HG02623 (cell line): Measurements from ENCODE around the gene PDE6A.
A peak's percentile ranks its signal among the peaks of the same experiment; 100 is the strongest.
"Not testable (repeated sequence)": the region's sequence is repeated elsewhere in the genome, so short reads cannot be mapped to it uniquely, and the experiment has no call there.

Experiments
- ATAC-seq: cut with Tn5 transposase; IDR thresholded peaks from one replicate; pipeline ENCODE4 v1.9.1; 2021; ENCODE audit warnings: moderate library complexity; ENCODE audit not compliant: unreplicated experiment

Gene PDE6A

DNA sequence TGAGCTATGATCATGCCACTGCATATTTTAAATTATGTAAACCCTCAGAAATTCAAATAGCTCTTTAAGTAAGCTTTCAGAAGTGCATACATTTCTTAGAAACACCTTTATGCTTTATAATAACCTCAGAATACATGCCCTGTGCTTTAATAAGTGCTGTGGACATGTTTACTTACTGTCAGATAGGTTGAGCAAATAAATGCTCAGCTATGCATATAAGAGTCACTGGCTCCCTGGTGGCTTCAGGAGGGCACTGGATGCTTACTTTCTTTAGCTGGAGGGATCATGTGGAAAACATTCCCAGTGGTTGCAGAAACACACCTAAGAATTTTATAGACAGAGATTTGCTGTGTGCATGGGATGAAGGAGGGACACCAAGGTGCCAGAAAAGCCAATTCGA is 74.4 kb downstream of the PDE6A start:
- no peak for ATAC-seq

DNA sequence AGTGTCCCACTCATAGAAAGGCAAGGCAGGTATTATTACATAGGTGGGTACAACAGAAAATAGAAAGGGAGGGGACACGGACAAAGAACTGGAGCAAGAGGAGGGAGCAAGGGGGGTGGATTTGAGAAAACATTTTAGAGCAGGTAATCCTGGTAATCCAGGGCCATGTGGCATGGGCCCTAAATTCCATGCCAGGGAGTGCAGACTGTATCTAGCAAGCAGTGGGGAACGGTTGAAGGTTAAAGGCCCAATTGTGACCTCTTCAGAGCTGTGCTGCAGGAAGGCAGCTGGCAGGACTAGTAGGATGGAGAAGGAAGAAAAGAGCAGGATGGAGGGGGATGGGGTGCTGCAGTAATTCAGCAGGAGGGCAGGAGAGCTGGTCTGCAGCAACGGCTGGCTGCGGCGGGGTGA is 75.2 kb downstream of the PDE6A start:
- no peak for ATAC-seq

DNA sequence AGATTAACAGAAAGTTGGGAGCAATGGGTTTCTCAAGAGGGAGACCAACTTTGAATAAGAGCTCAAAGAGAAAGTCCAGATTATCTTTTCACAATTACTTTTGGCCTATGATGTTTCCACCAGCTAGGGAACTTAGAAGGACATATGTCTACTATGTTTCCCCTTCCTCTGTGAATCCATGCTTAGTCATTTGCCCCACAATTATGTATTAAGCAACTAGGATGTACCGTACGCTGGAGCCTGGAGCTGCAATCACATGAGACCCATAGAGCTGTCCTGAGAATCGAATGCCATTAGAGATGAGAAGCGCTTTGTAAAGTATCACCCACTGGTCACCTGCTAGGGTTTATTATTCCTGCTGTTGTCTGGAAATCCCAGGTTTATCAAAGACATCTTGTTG is 78.8 kb downstream of the PDE6A start:
- ATAC-seq = no peak

DNA sequence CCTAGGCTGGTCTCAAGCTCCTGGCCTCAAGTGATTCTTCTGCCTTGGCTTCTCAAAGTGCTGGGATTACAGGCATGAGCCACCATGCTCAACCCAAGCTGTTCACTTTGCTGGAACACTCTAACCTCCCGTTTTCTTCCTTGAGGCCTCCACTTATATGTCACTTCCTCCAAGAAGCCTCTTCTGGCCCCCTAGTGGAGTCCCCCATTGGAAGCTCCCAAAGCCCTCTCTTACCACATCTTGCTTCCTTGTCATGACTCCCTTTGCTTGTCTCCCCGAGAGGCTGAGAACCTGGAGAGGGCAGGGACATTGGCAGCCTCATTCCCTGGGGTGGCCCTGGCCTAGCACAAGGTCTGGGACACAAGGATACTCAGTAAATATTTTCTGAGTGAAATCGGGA is 80.8 kb downstream of the PDE6A start:
- no peak for ATAC-seq

DNA sequence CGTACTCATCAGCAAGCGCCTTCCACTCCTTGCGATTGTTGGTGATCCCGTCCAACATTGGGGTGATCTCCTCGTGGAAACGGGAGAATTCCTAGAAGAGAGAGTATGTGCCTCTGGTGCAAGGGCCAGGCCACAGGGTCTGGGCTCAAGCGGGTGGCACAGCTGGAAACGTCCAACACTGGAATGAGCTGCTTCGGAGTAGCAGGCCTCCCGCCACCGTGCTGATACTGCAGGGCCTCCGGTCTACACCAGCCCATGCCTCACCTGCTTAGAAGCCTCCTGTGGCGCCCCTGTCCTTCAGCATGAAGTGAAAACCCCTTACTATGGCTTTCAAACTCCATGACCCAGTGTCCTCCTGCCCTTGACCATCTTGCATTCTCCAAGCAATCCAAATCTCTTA is 81.4 kb downstream of the PDE6A start:
- ATAC-seq = no peak

DNA sequence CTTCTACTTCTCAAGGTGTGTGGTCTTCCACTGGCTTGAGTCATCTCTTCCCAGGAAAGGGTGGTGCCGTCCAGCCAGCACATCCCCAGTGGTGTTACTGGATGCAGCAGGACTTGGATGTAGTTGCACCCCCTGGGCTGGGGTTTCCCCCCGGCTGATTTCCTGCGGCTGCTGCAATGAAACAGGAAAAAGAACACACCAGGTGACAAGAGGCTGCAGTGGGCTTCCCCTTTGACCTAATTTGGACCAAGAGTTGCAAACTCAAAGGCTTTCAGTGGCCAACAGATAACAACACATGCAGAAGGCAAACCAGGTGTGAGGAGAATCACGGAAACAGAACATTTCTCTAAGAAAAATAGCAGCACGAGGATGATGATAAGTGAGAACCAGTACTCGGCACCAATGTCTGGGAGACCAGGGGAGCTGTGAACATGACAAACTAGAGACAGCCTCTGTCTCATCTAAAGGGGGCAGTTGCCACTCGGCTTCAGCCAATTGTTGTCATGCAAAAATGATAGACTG is 83.7 kb downstream of the PDE6A start:
- peak; percentile 75 for ATAC-seq

DNA sequence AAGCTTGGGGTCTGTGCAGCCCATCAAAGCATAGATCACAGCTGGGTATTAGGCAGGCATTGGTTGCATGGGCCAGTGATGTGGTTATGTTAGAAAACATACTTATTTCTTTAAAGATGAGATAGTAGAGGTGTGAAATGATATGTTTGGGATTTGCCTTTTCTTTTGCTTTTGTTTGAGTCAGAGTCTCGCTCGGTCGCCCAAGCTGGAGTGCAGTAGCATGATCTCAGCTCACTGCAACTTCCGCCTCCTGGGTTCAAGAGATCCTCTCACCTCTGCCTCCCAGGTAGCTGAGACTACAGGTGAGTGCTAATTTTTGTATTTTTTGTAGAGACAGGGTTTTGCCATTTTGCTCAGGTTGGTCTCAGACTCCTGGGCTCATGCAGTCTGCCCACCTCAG is 84.8 kb downstream of the PDE6A start:
- no peak for ATAC-seq

DNA sequence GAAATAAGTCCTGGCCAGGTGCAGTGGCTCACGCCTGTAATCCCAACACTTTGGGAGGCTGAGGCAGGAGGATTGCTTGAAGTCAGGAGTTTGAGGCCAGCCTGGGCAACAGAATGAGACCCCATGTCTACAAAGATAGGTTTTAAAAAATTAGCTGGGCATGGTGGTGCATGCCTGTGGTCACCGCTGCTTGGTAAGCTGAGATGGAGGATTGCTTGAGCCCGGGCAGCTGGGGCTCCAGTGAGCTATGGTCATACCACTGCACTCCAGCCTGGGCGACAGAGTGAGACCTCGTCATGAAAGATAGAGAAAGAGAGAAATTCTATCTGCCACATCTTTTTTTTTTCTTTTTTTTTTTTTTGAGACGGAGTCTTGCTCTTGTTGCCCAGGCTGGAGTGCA is 86.1 kb downstream of the PDE6A start:
- not testable (repeated sequence) for ATAC-seq

DNA sequence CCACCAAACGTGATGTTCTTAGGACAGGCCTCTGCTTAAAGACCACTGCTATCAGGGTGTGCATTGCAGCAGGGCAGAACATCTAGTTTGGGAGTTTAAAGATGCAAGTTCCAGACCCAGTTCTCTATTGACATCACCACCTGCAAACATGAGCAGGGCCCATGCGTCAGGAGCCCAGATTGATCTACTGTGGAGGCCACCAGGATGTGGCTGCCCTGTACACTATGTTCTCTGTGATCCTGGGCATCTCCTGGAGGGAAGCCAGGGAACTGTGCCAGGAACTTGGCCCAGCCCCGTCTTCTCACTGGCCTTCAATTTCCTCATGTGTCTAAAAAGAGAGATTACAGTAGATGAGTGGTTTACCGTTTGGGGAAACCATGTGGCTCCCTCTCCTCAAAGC is 87.1 kb downstream of the PDE6A start:
- ATAC-seq = no peak

DNA sequence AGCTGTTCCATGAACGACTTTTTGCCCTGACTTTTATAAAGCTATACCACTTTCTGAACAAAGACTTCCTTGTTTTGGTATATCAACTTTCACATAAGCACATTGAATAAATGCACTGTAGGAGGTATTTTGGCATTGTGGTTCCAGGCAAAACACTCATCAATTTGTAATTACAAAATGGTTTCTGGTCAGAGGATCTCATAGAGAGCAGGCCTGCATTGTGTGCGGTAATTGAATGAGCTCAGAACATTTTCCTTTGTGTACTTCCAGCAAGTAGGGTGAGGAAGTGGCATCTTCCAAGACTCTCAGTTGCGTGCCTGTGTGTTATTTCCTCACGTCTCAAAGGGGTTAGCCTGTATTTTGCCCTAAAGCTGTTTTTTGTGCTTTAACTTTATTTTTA is 89.2 kb downstream of the PDE6A start:
- ATAC-seq = no peak

DNA sequence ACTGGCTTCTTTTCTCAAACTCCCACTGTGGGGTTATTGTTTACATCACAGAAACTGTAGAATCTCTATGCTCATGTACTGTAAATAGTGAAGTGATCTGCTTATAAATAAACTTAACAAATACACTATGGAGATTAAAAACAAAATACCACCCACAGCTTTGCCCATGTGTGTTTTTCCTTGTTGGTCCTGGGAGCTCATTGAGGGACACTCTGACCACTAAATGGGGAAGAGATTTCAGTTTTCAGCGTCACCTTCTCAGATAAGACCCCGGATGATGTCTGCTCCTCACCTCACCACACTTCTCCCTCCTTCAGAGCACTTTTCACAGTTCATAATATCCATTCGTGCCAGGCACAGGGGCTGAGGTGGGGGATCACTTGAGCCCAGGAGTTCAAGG is 89.7 kb downstream of the PDE6A start:
- ATAC-seq = no peak

DNA sequence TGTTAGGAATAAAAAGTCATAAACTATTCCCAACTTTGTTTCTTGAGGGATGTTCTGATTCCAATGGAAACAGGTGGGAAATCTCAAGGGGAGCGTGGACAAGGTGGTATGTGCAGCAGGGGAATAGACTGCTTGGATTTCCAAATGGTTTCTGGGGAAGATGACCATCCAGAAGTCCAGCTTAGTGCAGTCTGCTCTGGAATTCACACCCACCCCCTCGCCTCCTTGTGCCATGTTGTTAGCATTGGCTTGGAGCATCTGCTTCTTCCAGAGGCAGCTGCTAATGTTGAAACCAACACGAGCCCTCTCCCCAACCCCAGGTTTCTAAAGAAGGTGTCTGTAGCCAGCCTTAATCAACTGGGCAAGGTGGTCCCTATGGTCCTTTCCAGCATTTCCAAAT is 90.9 kb downstream of the PDE6A start:
- no peak for ATAC-seq

DNA sequence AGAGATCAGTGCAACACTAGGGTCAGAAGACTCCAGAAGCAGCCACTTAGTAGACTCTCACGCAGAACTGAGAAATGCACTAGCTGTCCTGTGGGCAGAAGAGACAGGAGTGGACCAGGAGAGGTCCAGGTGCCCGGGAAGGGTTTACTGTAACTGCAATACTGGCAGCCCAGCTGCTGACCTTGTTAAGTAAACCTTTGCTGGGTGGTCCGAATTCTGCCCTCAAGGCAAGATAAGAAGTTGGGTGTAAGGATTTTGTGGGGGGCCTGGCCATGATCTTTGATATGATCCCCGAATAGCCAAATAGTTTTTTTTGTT is 91.3 kb downstream of the PDE6A start:
- ATAC-seq = no peak

DNA sequence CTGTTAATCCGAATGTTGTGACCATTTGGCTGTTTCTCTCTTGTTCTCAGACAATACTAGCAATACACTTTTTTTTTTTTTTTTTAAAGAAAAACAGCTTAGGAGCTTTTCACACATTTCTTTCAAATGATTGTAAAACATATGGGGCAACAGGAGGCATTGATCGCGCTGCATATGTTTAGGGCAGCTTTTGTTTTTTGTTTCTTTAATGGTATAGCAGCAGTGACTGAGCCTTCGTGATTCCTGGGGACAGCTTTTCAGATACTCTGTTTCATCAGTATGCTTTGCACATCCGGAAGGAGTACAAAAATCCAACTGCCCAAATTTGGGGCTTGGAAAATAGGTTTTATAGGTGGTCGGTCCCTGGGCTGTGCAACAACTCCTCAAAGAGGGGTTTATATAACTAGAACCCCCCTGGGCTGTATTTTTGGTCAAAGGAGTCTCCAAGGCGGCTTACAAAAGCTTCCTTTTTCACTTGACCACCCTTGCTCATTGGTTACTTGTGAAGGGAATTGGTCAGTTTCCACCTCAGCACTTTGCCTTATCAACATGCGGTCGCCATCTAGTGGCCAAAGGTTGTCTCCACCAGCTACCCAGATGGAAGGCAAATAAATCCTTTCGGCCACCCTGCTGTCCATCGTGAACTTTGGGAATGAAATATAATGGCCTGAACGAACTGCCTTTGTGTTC is 91.8 kb downstream of the PDE6A start:
- ATAC-seq = no peak

DNA sequence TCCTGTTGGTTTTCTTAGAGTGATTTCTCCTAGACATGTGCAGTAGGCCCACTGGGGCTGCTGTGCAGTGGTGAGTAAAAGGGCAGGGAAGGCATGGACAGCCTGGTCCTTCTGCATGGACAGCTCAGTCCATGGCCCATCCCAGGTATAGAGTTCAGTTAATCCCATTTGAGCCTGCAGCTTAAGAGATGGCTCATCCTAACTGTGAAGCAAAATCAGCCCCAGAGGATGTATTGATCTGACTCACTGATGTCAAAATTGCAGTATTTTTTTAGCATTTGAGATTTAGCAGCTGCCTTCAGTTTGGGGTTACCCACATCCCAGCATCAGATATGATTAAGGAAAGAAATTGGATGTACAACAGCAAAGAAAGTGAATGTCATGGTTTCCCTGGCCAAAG is 93.4 kb downstream of the PDE6A start:
- ATAC-seq = no peak

DNA sequence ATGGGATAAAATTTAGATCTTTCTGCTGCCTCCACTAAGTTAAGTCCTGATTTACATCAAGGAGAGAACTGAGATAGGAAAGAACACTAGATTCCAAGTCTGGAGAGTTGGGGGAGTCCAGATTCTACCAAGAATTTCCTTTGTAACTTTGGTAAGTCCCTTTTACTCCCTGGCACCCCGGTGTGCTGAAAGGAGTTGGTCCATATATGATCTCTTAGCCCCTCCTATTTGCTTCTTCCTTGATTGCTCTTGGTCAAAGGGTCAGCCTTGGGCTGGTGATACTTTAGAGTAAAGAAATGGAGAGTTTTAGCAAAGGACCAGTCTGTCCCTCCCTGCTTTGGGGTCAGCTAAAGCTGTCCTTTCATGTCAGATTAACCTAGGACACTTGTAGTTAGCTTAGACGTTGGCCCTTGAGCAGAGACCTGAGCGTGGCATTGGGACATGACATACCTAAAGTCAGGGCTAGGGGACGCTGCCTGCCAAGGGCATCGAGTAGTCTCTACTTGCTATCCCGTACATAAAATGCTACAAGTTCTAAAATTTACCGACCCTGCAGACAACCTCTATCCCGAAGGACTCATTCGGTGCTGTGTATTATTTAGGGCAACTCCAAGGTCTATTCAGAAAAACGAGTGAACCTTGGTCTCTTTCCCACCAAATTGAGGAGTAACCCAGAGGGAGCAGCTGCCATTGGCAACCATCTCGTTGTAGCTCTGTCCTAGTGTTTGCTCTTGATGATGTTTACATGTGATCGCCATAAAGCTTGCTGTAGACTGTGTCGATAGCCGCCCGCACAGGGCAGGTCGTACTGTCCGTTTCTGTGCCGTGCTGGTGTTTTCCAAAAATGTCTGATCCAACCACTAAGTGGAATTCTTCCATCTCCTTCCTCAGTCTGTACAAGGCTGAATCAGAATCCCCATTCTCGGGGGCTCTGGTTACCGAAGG is 94.4 kb downstream of the PDE6A start:
- ATAC-seq = no peak

DNA sequence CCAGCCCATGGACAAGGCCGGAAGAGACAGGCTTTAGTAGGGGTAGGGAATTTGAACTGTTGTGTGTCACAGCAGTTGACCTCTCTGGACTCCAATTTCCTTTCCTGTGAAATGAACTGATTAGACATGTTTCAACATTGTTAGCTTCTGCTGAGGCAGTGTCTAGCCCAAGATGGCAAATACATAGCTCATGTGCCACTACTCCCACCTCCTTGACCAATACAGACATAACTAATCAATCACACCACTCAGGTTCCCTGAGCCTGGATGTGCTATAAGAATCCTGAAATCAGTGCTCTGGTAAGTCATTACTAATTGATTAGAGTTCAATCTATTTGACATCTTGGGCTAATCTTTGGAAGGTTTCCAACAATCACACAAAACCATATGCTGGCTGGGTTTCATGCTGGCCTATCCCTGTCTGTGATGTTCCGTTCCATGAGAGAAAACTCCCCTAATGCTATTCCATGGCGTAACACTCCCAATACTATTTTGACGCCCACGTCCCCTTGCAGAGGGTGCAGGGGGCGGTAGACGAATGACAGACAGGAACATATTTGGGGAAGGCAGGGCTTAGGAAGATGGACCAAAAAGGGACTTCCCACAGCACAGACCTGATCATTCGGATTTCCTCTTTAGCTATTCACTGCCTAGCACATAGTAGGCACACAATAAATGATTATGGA is 95.2 kb downstream of the PDE6A start:
- no peak for ATAC-seq

DNA sequence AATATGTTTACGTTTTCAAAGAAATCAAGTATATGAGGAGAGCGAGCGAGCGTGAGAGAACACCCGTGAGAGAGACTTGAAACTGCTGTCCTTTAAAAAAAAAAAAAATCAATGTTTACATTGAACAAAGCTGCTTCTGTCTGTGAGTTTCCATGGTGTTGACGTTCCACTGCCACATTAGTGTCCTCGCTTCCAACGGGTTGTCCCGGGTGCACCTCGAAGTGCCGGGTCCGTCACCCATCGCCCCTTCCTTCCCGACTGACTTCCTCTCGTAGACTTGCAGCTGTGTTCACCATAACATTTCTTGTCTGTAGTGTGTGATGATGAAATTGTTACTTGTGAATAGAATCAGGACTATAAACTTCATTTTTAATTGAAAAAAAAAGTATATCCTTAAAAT is 97.0 kb downstream of the PDE6A start:
- ATAC-seq = no peak

DNA sequence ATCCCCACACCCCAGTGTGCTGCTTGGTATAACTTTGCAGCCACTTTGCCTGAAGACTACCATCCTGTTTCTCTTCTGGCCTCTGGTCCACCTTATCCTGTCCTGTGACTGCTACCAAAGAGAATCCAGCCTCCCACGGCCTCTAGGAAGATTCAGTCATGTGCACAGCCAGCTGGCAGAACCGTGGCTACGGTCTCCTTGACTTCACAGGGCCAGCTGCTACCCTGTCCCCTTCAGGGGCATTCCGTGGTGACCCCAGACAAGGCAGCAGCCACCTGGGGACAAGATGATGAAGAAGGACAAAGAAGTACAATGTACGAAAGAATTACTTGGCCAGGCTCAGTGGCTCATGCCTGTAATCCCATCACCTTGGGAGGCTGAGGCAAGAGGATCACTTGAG is 98.6 kb downstream of the PDE6A start:
- ATAC-seq = no peak

DNA sequence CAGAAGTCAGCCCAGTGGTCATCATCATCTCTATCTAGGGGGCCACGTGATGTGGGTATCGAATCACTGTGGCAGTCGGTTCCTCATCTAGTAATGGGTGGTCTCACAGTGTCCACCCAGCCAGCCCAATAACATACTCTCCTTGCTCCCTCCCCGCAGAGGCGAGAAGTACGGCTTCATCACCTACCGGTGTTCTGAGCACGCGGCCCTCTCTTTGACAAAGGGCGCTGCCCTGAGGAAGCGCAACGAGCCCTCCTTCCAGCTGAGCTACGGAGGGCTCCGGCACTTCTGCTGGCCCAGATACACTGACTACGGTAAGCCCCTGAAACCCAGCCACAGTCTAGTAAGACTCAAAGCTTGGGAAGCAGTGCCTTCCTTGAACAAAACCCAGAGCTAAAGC is 99.0 kb downstream of the PDE6A start:
- ATAC-seq = no peak

DNA sequence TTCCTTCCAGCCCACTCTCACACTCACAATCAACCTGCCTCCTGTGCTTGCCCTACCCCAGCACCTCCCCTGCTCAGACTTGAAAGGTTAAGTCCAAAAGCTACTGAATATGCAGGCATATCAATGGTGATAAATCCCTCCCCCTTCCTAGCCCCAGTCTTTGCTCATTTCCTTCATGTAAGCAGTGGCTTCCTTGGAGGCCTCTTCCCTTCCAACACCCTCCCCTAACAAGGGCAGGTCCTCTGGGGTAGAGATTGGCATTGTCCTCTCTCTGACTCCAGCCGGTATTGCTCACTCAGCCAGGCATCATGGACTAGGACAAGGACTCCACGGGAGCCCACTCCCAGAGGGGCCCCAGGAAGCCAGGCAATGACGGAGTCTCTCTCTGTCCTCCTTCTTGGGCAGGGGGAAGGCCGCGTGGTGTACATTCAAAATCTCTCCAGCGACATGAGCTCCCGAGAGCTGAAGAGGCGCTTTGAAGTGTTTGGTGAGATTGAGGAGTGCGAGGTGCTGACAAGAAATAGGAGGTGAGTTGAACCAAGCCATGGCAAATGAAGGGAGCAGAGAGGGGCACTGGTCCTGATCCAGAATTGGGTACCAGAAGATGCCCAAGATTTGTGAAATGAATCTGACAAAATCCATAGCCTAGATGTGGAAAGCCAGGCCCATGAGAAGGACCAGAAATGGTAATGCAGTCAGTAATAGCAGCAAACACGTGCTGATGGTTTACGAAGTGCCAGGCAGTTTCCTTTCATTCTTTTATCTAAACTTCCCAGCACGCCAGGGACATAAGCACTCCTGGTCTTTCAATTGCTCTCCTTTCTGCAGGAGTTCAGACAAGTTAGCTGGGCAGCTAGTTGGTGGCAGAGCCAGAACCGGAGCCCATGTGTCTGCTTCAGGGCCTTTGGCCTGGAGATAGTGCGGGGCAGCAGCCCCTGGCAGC is 102.5 kb downstream of the PDE6A start:
- no peak for ATAC-seq
